Inflammatory macrophage treated with lipopolysaccharide for 1 hour (primary cell): Measurements from ENCODE around the gene AVPI1.
"Not testable (repeated sequence)": the region's sequence is repeated elsewhere in the genome, so short reads cannot be mapped to it uniquely, and the experiment has no call there.

Experiments used
- DNase-seq, 2 donors: peaks; one replicate each; pipeline ENCODE4 v3.0.0-alpha.2; 2020 to 2022

Gene AVPI1

GRCh38 chr10:97640174-97640867 is 46.7 kb downstream of the AVPI1 start, which contains the start of gene PI4K2A:
Gene PI4K2A, plus strand, starts transcription at chr10:97640671. Its CDS starts 72 bp downstream, at chr10:97640743.
- peak; percentile 100 for DNase-seq

GRCh38 chr10:97639090-97639489 is 48.0 kb downstream of the AVPI1 start:
- not testable (repeated sequence) for DNase-seq

- no peak for DNase-seq
Observed at GRCh38 chr10:97635577-97635976, 51.5 kb downstream of the AVPI1 start.

GRCh38 chr10:97633921-97634320 is 53.1 kb downstream of the AVPI1 start:
- no peak for DNase-seq

- DNase-seq = peak; percentile 87 to 96
Observed at GRCh38 chr10:97632949-97633884, 53.8 kb downstream of the AVPI1 start, which contains the start of gene MORN4. Gene MORN4, minus strand, starts transcription at chr10:97633500. Its CDS starts 13,847 bp downstream, at chr10:97619653.

- no peak for DNase-seq
Observed at GRCh38 chr10:97631098-97631497, 55.9 kb downstream of the AVPI1 start.

GRCh38 chr10:97629289-97629688 is 57.8 kb downstream of the AVPI1 start:
- DNase-seq = no peak

- DNase-seq = no peak
Observed at GRCh38 chr10:97628228-97628627, 58.8 kb downstream of the AVPI1 start.

GRCh38 chr10:97627731-97628130 is 59.3 kb downstream of the AVPI1 start:
- no peak for DNase-seq
